Measurements from ENCODE around the gene IL6ST.

IL6ST gene

GRCh38 chr5:55903121-55903701 lies 91.6 kb downstream of the IL6ST start:
- TF ChIP-seq CTCF (IDR thresholded peaks at IDR 0.05; ENCODE audit: low read depth, low read length): no peak
- no peak overlapping the region for H3K4me3 ChIP-seq (replicated peaks in 1 of 2; ENCODE audit: low read depth in 2 of 2, low read length in 2 of 2)
- DNase-seq (ENCODE audit: low read depth in 2 of 2): peak; percentile 24 to 54

- no peak overlapping the region for H3K4me3 ChIP-seq (replicated peaks in 1 of 2; ENCODE audit: low read depth in 2 of 2, low read length in 2 of 2)
- DNase-seq (ENCODE audit: low read depth in 2 of 2): no peak
- TF ChIP-seq CTCF (IDR thresholded peaks at IDR 0.05; ENCODE audit: low read depth, low read length): no peak
These were observed 92.1 kb downstream of the IL6ST start for GRCh38 chr5:55902696-55903095.

- no peak for TF ChIP-seq CTCF (IDR thresholded peaks at IDR 0.05; ENCODE audit: low read depth, low read length)
- H3K4me3 ChIP-seq (replicated peaks in 1 of 2; ENCODE audit: low read depth in 2 of 2, low read length in 2 of 2): no peak overlapping the region
- no peak for DNase-seq (ENCODE audit: low read depth in 2 of 2)
These were observed 94.0 kb downstream of the IL6ST start for GRCh38 chr5:55900776-55901175.

- H3K4me3 ChIP-seq (replicated peaks in 1 of 2; ENCODE audit: low read depth in 2 of 2, low read length in 2 of 2): no peak overlapping the region
- DNase-seq (ENCODE audit: low read depth in 2 of 2): no peak
- TF ChIP-seq CTCF (IDR thresholded peaks at IDR 0.05; ENCODE audit: low read depth, low read length): no peak
These were observed 94.7 kb downstream of the IL6ST start for GRCh38 chr5:55900068-55900467.

GRCh38 chr5:55899344-55899743 lies 95.4 kb downstream of the IL6ST start:
- DNase-seq (ENCODE audit: low read depth in 2 of 2): peak; percentile 18 to 33
- H3K4me3 ChIP-seq (replicated peaks in 1 of 2; ENCODE audit: low read depth in 2 of 2, low read length in 2 of 2): no peak overlapping the region
- TF ChIP-seq CTCF (IDR thresholded peaks at IDR 0.05; ENCODE audit: low read depth, low read length): no peak

GRCh38 chr5:55897905-55898304 lies 96.9 kb downstream of the IL6ST start:
- peak; percentile 68 to 91 for DNase-seq (ENCODE audit: low read depth in 2 of 2)
- no peak for TF ChIP-seq CTCF (IDR thresholded peaks at IDR 0.05; ENCODE audit: low read depth, low read length)
- no peak overlapping the region for H3K4me3 ChIP-seq (replicated peaks in 1 of 2; ENCODE audit: low read depth in 2 of 2, low read length in 2 of 2)
